GDM1 (cell line): Measurements from ENCODE around the gene KCNH1.

Experiments
- DNase-seq: peaks from one replicate; lab custom pipeline; 2025; lab: John Stamatoyannopoulos, UW

Gene KCNH1

DNA sequence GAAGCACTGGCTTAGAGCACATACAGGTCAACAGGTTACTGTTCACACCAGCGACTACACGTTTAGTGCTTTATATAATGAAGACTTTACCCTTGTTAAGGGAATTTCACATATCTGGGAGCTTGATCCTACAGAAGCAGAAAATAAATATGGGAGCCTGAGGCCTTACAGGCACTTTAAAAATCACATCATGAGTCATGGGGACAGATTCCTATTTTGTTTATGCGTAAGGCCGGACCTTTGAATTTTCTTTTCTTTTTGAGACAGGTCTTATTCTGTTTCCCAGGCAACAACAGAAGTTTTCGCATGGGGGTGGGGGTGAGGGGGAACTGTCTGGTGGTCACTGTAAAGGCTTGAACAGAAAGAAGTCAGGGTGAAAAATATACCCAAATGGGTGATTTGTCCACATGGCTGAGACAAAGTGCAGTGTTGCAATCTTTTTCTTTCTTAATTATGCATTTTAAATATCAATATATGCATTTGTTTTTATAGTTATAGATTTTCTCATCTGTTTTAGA is 276.7 kb downstream of the KCNH1 start:
- no peak for DNase-seq

DNA sequence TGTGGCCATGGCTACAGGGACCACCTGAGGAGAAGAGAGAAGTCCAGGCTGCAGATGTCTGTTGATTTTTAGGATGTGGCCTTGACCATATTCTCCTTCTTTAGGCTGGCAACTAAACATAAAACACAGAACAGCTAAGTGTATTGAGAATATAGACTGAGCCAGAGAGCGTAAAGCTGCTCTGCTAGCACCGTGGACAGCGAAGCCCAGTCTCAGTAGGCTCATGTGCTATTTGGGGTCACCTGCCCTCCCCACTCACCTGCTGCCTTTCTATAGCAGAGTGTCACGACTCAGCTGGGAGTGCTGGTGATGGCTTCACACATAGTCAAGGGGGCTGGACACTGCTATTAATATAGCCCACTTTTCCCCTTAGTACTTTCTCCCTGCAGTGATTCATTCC is 278.5 kb downstream of the KCNH1 start:
- DNase-seq, result no peak

DNA sequence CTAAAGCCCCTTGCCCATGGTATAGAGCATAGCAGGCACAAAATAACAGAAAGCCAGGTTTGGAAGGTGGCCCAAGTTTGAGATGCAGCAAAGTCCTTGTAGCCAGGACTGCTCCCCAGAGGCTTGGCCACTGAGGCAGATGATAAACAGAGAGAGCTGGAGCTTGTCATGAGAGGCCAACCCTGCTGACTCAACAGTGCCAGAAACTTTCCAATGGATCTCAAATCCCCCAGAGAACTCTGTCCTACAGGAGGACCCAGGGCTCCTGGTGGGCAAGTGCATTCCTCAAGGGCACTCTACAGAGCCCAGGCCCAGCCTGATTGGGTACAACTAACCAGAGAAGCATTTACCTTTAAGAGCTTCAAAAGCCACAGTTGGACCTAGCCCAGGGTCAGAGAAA is 280.7 kb downstream of the KCNH1 start:
- no peak for DNase-seq

DNA sequence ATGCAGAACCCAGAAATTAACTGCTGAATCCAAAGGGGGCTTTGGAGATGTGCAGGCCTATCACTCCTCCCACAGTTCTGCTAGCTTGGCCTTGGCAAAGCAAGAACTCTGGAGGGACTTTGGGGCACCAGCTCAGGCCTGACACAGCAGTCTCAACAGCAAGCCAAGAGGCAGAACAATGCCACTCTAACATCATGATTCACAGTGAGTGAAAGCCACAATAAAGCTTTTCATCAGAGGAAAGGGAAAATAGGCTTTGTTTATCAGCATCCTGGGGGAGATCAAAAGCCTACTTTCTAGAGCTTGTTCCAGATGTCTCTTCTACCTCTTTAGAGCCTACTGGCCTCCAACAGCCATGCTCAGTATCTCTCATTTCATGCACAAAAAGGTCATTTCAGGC is 283.4 kb downstream of the KCNH1 start:
- DNase-seq, result no peak

DNA sequence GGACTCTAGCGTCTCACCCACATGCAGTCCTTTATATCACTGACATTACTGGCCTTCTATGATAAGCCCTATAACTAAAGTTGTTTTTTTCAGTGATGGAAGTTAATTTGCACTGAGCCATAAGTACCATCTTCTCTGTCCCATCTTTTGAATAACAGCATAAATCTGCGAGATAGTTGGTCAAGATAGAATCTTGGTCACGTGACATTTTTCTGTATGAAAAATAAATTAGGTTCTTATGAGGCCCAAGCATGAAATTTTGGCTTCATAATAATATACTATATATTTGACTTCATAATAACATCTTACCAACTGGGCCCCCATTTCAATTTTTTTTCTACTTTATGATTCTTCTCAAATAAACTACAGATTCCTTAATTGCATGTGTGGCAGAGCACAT is 285.5 kb downstream of the KCNH1 start:
- no peak for DNase-seq

DNA sequence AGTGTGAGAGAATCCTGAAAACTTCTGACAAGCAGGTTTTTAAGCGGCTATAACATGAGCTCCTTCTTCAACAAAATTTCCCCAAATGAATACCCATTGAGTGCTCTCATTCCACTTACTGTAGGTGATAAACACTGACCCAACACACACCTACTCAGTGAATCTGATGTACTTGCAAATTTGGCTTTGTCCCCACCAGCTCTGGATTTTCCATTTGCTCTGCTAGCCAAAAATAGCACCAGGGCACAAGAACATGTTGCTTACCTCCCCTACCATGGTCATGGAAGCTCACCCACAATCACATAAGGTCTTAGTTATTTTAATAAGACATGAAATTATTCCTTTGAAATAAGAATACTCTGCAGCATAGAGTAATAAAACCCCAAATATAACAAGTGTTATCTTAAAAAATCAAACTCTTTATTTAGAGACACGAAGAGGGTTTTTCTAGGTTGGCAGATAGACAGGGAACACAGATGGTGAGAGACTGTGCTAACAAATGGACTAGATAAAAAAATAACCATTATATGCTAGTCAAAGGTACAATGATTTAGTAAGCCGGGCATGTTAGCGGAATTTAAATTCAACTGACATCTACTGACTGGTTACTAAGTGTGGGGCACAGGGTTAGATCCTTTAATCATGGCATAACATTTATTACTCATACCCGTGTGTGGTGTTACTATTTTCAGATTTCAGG is 291.9 kb downstream of the KCNH1 start:
- no peak for DNase-seq

DNA sequence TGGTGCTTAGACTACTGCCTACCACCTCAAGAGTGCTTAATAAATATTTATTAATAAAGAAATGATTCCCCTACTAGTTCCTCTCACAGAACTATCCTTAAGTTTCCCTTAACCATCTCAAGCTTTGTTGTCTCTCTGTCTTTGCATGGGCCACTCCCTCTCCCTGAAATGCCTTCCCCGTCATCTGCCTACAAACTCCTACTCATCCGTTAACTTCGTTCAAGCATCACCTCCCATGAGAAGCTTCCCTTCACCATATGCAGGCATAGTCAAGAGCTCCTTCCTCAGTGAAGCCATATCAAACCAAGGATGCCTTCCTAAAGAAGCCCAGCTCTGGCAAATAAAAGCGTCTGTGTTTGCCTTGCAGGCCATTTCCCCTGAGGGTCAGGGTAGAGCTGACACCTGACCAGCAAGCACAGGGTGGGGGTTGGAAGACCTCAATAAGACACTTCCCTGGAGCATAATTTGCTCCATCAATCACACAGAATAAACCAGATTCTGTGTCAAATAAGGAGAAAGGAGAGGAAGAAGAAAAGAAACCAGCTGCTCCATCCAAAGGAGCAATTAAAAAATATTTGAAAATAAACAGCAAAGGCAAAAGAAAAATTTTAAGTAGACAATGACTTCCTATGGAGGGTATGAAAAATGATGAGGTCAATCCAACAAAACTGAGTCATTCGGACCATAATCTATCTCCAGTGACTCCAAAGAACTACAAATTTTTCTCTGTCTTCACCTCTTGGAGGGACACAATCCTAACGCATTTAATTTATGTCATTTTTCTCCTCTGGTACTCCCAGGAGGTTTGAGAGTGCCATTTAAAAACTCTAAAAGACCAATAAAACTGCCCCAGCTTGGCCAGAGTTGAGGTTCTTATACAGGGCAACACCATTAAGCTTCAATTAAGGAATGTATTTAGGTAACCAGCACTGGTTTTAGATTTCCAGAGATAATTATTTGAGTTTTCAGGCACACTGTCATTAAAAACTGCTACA is 303.6 kb downstream of the KCNH1 start:
- no peak for DNase-seq

DNA sequence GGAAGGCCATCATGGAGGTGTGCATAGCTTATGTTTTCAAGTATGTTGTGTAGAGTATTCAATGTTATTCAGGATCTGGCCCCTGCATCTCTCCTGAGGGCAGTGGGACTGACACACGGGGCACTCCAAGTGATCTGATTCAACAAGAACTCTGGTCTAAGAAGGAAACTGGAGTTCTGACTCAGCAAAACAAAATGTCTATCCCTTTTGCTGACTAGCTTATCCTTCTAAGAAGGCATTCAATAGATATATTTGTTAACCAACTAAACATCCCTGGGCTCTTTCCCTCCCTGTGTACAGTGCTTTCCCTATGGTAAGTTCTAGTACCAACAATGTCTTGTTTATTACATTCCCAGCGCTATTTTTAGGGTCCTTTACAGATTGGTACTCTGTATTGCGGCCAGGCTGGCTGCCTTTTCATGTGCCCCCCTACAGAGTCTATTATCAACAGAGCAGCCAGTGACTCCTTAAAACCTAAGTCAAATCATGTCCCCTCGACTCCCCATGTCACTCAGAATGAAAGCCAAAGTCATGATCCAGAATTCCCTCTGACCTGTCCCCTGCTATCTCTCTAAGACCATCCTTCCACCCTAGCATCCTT is 304.9 kb downstream of the KCNH1 start:
- DNase-seq, result no peak

DNA sequence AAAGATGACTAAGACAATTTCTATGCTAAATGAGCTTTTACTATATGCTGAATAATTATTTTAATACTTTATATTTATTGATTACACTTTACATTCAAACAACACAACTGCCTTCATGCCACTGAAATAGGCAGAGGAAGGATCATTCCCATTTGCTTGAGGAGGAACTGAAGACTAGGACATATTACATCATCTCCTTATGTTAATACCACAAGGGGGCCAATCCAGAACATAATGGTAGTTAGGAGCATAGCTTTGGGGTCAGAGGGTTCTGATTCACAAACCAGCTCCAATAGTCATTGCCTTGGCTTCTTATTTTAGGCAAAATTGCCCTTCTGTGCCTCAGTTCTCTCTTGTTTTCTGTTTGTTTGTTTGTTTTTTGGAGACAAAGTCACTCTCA is 306.5 kb downstream of the KCNH1 start:
- DNase-seq, result no peak

DNA sequence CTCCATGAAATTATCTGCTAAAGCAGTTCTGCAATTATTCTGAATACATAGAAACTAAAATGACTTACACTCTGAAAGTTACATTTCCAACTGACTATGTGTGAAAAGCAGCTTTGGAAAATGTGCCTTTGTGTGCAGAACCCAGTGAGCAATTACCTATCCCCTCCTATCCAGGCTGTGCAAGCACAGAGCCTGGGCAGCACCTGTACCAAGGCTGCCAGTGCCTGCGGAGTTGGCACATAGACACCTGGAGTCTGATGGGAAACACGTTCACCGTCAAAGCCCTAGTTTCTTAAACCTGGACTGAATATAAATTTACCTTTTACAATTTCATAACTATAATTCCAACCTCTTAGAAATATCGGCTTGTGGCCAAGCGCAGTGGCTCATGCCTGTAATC is 307.3 kb downstream of the KCNH1 start:
- no peak for DNase-seq

DNA sequence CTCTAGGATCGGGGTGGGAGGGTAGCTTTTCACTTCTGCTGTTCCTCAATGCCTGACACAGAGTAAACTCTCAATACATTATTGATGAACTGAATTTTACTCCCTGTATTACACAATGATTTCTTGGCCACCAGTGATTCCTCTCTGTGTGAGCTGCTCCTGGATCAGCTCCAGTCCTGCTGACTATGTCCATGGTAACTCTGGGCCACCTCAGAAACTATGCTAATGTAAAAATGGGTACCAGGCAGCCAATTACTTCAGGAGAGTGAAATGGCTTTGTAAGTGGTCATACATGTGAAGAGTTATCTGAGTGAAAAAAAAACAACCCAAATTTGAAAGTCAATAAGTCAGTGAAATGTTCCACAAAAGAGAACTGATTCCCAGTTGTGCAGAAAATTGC is 311.0 kb downstream of the KCNH1 start:
- no peak for DNase-seq

DNA sequence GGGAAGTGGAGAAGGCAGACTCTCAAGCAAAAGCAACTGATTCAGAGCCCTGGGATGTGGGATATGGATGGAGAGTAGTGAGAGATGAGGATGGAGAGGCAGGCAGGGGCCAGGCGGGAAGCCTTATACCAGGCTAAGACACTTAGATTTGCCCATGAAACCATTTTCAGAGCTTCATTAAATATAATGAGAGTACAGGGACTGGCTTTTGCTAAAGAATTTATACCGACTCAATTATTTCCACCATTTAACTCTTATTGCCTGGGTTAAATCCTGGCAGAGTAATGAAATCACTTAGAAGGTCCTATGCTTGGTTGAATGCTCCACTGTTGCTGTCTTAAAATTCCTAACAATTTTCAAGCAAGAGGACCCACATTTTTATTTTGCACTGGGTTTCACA is 311.7 kb downstream of the KCNH1 start:
- DNase-seq, result no peak

DNA sequence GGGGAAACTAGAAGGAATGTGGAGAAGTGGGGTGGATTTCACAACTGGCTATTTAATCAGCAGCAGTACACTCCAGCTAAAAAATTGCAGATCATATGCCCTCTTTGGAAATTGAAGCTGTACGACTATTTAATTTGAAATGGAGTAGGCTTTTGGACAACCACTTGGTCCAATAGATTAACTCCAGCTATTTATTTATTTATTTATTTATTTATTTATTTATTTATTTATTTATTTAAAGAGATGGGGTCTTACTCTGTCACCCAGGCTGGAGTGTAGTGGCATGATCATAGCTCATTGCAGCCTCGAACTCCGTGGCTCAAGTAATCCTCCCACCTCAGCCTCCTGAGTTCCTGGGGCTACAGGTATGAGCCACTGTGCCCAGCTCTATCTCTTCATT is 312.3 kb downstream of the KCNH1 start:
- DNase-seq, result no peak

DNA sequence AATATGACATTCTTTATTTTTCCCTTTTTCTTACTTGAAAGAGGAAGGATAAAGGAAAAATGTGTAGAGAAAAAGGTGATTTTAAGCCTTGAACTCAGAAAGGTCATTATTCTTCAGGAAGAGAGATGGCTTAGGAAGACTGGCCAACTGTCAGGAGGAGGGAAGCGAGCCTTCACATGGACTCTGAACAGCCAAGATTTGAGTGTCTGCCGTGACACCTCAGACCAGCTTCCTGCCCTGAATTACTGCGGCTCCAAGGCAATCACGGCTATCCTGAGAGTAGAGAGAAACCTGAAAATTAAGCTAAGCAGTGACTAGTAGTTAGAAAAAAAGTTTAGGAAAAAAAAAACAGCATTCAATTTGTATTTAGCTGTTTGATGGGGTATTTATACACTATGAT is 314.7 kb downstream of the KCNH1 start:
- no peak for DNase-seq

DNA sequence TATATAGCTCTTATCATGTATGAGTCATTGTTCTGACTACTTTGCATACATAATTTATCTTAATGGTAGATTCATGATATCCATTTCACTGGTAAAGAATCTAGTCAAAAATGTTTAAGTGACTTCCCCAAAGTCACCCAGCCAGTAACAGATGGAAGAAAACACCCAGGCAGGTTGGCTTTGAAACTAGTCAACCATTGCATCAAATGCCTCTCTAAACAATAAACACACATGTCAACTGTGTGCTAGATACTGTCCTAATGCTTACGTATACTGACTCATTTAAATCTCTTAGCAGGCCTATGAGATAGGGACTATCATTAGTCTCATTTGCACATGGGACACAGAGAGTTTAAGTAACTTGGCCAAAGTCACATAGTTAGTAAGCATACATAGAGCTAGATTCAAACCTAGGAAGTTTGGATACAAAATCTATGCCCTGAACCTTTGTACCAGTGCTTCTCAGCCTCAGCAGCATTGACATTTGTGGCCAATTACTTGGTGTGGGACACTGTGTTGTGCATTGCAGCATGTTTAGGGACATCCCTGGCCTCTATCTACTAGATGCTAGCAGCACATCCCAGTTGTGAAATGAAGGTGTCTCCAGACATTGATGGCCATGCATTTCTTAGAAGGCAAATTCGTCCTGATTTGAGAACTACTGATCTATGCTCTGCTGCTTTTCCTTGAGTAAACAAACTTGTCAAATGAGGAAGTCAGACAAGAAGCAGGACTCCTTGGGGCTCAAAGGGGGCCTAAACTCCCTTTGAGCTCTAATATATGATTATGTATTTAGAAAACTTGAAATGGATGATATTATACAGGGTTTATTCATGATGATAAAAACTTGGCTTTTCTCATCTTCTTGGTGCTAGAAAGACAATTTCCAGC is 316.3 kb downstream of the KCNH1 start:
- no peak for DNase-seq

DNA sequence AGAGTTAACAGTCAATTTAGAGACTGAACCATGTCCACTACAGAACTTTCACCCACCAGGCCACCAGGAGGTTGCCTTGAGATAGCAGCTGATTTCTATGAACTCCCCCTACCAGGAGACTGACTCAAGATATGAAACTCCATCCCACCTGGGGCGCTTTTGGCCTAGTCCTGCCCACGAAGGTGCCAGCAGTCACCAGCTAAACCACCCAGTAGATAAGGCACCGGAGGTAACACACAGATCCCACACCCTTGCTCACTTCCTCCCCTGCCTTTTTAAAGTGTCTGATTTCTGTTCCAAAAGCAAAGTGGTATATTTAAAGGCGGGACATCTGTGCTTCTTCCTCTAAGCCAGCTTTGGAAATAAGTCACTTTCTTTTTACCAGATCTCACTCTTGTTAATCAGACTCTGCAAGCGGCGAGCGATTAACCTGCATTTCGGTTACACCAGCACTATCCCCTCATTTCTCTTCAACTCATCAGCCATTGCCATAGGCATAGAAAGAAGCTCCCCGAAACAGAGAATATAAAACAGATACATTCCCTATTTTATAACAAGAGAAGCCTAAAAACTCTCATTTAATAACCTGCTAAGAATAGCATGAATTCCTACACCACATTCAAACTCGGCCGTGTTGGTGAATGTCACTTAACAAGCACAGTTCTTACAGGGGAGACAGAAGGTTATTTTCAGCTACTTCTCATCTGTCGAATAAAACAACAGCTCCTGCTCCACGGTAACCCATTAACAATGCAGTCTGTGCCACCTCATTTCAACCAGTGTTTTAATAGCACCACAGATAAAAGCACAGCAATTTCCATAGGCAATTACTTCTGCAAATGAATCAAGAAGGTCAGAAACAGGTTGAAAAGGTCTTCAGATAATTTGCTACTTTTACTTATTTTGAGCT is 318.1 kb downstream of the KCNH1 start:
- no peak for DNase-seq

DNA sequence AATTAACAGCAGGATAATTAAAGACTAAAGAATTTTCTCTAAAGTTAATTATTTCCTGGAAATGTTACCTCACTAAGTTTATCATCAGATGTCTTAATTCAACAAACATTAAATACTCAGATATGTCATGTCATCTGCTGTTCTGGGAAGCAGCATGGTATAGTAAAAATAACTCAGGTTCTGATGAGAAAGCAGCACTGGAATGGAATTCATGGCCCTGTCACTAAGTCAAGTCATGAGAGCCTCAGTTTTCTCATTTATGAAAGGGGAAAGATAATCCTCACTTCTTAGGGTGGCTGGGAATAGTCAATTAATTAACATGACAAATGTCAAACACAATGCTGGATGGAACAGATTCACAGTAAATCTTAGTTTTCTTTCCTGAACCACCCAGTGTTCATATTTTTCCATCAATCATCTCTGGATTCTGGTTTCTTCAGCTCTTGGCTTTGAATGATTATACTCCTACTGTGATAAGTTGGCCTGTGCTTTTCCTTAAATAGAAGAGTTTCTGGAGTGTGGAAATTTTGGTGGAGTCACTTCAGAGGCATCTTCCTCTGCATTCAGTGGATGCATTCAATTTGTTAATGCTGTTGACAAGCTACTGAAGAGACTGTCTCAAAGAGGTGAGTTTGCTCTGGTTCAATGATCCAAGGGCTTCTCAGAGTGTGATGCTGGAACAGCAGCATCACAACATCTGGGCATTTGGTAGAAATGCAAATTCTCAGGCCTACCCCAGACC is 319.4 kb downstream of the KCNH1 start:
- no peak for DNase-seq

DNA sequence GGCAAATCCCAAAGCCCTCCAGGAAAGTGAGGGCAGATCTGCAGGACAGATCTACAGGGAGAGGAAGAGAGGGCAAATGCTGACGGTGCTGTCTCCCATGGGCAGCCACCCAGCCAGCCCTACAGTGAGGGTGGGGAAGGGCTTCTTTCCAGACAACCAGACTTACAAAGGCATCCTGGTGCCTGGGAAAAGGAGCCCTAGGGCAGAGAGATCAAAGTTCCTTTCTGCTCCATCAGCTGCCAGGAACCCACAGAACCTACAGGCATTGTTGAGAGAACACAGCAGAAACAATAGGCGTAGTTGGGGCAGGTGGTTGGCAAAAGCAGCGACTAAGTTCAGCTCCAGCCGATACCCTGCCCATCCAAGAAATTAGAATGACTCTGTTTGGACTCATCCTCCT is 332.4 kb downstream of the KCNH1 start:
- no peak for DNase-seq

DNA sequence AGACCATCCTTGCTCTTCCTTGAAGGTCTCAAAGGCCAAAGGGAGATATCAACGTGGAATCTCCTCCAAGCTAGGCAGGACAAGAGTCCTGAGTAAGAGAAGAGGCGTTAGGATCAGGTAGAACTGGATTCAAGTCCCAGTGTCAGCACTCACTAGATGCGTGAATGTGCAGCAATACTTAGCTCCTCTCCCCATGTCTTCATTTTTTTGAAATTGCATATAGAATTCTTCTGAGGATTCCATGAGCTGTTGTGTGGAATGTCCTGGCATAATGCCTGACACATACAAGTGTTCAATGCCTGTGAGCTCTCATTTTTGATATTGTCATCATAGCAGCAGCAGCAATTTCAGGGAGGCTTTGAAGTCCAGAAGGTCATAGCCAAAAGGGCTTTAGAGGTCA is 333.2 kb downstream of the KCNH1 start:
- DNase-seq, result no peak

DNA sequence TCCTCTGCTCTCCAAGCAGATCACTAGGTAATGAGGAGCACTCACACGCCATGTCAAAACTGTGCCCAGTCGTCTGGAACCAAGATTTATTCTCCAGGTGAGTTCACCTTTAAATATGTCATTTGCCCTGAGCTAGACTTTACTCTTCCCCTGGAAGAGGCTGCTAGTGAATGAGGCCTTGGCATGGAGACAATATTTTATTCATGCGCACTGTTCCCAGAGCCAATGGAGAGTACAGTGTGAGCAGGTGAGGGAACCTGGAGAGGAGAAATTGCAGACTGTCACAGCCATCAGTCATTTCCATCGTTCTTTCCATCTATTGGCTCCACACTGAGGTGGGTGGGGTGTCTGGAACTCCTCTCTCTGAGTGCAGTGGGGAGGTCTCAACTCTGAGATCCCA is 333.6 kb downstream of the KCNH1 start:
- DNase-seq, result no peak
